D721Med (cell line): ENCODE measurements around the gene EMC10.
"Not testable (repeated sequence)": the region's sequence is repeated elsewhere in the genome, so short reads cannot be mapped to it uniquely, and the experiment has no call there.

Source experiments
- DNase-seq: peaks from one replicate; pipeline ENCODE4 v3.0.0; 2011; ENCODE audit warnings: low spot score; ENCODE audit not compliant: insufficient read length
- FAIRE-seq: peaks from 2 replicates; lab custom pipeline; 2011; peaks lifted over from hg19 to GRCh38; lab: Jason Lieb, UNC
- TF ChIP-seq, protein P1 (sequence below): IDR thresholded peaks from 2 replicates; pipeline ENCODE4 v1.5.1; 2012; ENCODE audit warnings: mild to moderate bottlenecking, control low read depth; ENCODE audit not compliant: insufficient read depth; ENCODE audit errors: missing control alignments

Gene EMC10

DNA sequence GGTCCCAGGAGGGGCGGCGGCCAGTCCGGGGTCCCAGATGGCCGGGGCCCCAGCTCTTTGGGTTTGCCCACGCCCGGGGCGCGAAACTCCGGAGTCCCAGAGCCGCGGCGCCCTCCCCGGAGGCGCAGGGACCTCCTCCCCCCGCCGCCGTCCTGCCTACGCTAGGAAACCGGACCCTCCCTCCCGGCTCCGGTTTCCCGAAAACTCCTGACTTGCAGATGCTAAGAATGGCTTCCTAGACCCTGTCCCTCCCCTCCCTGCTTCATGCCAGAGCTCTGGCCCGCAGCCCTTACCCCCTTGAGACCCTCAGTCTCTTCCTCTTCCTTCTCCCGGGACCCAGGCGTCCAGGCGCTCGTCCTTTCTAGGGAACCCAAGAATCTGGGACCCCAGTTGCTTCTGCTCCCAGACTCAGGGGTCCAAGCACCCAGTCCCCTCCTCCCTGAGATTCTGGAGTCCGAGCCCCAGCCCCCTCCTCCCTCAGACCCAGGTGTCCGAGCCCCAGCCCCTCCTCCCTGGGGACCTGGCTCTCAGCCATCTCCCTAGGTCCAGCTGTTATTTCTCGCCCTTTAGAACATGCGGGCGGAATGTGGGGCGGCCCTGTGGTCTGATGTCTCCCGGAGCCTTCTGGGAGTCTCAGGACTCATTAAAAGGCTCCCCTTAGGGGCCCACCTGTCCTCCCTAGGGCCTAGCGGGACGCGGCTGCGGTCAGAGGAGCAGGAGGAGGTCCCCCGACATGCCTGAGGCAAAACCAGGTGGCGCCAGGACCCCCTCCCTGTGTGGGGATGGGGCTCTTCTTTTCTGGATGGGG lies 43.9 kb upstream of the EMC10 start, which contains the start of gene MYBPC2:
Gene MYBPC2, plus strand, starts transcription at position 672 of the 808 bp plus-strand sequence. Its CDS starts 62 bp downstream, at position 734.
- no peak for FAIRE-seq
- DNase-seq, result no peak
- TF ChIP-seq, protein P1, sequence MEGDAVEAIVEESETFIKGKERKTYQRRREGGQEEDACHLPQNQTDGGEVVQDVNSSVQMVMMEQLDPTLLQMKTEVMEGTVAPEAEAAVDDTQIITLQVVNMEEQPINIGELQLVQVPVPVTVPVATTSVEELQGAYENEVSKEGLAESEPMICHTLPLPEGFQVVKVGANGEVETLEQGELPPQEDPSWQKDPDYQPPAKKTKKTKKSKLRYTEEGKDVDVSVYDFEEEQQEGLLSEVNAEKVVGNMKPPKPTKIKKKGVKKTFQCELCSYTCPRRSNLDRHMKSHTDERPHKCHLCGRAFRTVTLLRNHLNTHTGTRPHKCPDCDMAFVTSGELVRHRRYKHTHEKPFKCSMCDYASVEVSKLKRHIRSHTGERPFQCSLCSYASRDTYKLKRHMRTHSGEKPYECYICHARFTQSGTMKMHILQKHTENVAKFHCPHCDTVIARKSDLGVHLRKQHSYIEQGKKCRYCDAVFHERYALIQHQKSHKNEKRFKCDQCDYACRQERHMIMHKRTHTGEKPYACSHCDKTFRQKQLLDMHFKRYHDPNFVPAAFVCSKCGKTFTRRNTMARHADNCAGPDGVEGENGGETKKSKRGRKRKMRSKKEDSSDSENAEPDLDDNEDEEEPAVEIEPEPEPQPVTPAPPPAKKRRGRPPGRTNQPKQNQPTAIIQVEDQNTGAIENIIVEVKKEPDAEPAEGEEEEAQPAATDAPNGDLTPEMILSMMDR, result no peak

DNA sequence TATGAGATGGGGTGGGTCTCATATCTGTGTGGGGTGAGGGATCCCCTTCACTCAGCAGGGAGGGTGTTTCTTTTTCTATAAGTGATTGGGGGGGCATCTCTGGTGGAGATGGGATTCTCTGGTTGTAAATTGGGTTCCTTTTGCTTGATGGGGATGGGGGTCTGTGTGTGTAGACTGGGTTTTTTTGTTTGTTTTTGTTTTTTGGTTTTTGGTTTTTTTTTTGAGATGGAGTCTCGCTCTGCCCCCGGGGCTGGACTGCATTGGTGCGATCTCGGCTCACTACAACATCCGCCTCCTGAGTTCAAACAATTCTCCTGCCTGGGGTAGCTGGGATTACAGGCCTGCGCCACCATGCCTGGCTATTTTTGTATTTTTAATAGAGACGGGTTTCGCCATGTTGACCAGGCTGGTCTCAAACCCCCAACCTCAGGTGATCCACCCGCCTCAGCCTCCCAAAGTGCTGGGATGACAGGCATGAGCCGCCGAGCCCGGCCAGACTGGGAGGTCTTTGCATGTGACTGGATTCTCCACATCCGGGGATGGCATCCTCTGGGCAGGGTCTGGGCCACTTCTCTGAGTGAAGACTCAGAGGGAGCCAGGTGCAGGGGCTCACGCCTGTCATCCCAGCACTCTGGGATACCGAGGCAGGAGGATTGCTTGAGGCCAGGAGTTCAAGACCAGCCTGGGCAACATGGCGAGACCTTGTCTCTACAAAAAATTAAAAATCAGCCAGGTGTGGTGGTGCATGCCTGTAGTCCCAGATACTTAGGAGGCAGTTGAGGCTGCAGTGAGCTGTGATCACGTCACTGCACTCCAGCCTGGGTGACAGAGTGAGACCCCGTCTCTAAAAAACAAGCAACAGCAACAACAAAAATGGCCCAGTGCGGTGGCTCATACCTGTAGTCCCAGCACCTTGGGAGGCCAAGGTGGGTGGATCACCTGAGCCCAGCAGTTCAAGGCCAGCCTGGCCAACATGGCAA lies 42.8 kb upstream of the EMC10 start:
- no peak for DNase-seq
- TF ChIP-seq, protein P1, result no peak
- FAIRE-seq, result no peak

DNA sequence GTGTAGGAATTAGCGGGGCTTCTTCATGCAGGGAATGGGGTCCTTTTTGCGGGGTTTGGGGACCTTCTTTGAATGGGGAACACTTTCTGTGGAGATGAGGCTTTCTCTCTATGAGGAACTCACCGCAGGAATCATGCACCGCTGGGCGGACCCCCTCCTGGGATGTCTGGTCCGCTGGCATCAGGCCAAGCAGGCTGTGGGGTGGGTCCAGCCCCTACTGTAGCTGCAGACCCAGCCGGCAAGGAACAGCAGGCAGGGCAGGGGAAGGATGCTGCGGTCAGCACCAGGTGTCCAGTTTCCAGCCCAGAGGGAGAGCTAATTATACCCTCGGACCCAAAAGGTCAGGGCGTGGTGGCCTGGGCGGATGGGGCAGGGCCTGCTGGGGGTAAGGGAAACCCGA lies 41.8 kb upstream of the EMC10 start:
- TF ChIP-seq, protein P1, result no peak
- FAIRE-seq (no peak), DNase-seq (no peak)

DNA sequence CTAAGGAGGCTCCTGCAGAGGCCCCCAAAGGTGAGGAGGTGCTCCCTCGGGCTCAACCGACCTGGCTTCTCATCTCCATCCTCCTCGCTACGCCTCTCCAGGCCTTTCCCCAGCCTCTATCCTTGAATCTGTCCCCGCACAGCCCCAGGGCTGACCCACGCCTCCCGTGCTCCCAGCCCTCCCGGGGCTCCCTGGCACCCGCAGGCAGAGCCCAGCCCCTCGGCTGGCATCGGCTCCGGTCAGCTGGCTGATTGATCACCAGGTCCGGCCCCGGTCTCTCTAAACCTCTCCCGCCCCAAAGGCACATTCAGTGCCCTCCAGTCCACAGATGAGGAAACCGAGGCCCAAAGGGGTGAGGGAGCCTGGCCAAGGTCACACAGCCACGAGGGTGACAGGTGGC lies 41.1 kb upstream of the EMC10 start:
- no peak for FAIRE-seq
- TF ChIP-seq, protein P1, result no peak
- no peak for DNase-seq

DNA sequence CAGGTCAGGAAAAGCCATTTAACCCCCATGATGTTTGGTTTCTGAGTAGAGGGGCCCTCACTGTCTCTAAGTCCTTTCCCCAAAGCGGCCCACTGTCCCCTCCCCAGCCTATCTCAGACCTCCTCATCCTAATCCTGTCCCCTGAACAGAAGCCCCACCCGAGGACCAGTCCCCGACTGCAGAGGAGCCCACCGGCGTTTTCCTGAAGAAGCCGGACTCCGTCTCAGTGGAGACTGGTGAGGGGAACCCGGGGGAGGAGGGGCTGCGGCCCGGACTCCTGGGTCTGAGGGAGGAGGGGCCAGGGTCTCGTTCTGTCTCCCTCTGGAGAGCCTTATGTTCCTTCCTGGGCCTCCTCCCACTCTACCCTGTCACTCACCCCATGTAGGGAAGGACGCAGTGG lies 40.7 kb upstream of the EMC10 start:
- FAIRE-seq, result no peak
- no peak for DNase-seq
- TF ChIP-seq, protein P1, result no peak

DNA sequence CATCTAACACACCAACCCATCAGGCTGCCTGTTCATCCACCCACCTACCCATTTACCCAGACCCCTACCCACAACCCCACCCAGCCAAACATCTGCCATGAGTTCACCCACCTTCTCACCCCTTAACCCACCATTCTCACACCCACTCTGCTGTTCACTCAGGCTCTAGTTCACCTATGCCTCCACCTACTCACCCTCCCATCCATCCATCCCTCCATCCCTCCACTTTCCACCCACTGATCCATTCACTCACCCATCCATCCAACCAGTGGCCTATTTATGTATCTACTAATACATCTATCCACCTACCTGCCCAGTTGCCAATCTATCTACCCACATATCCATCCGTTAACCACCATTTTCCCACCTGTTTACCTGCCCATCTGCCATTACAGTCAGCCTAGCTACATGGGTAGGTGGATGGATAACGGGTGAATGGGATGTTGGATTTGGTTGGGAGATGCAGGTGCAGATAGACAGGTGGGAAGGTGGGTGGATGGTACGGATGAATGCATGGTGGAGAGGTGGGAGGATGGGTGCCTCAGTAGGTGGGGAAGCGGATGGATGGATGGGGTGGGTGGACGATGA lies 38.4 kb upstream of the EMC10 start:
- FAIRE-seq (no peak), DNase-seq (no peak)

DNA sequence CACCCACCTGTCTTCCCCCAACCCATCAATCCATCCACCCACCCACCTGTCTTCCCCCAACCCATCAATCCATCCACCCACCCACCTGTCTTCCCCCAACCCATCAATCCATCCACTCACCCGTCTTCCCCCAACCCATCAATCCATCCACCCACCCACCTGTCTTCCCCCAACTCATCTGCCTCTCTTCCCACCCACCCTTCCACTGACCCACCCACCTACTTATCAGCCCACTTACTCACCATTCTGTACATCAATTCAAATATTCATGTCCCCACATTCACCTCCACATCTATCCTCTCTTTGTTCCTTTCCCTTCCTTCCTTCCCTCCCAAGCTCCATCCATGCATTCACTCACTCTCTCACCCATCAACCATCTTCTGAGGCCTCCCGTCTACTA lies 37.2 kb upstream of the EMC10 start:
- not testable (repeated sequence) for FAIRE-seq, DNase-seq

More for the DNA sequence above, 38.4 kb upstream of the EMC10 start:
- TF ChIP-seq, protein P1, result no peak
